HepG2 (cell line): ENCODE data around the gene ZNF627. TPM values are rescaled to one million over a fixed set of nuclear protein-coding genes. Genes with fewer than 3 reads are reported as not detected.
A peak's percentile ranks its signal among the peaks of the same experiment; 100 is the strongest.

Experiments
- BRF2 ChIP-seq: sonication (generic); formaldehyde crosslinking; IDR thresholded peaks from 2 replicates; pipeline ENCODE4 v1.8.1; 2022; ENCODE audit warnings: mild to moderate bottlenecking, missing genetic modification reagents
- HMGXB3 ChIP-seq: sonication (generic); formaldehyde crosslinking; IDR thresholded peaks from 2 replicates; pipeline ENCODE4 v1.4.0; 2020; ENCODE audit warnings: missing genetic modification reagents, borderline replicate concordance
- KMT2A ChIP-seq: sonication (generic); formaldehyde crosslinking; IDR thresholded peaks from 2 replicates; pipeline ENCODE4 v1.4.0; 2020; ENCODE audit warnings: missing genetic modification reagents
- NR3C1 ChIP-seq: sonication (generic); formaldehyde crosslinking; IDR thresholded peaks from 2 replicates; pipeline ENCODE4 v1.4.0; 2020; ENCODE audit warnings: missing genetic modification reagents
- POGZ ChIP-seq: sonication (generic); formaldehyde crosslinking; IDR thresholded peaks from 2 replicates; pipeline ENCODE4 v1.4.0; 2020; ENCODE audit warnings: mild to moderate bottlenecking, missing genetic modification reagents
- PRDM4 ChIP-seq: sonication (generic); formaldehyde crosslinking; IDR thresholded peaks from 2 replicates; pipeline ENCODE4 v1.9.0; 2021; ENCODE audit warnings: missing genetic modification reagents, borderline replicate concordance
- RFXANK ChIP-seq: IDR thresholded peaks from 2 replicates; pipeline ENCODE4 v1.6.1; 2016
- SKI ChIP-seq: fragments of 450-650 bp; IDR thresholded peaks from one replicate; pipeline ENCODE4 v1.6.1; 2018; ENCODE audit warnings: mild to moderate bottlenecking; ENCODE audit not compliant: partially characterized antibody
- SP2 ChIP-seq: sonication (generic); formaldehyde crosslinking; IDR thresholded peaks from 2 replicates; pipeline ENCODE4 v1.5.1; 2020; ENCODE audit warnings: mild to moderate bottlenecking, missing genetic modification reagents
- ZHX2 ChIP-seq, 2 experiments: sonication (generic) in 1 of 2; formaldehyde crosslinking in 1 of 2; IDR thresholded peaks; 2 replicates each; pipeline versions ENCODE4 v1.6.1 to v1.9.0; 2014 to 2022; ENCODE audit warnings: antibody characterized with exemption in 1 of 2, borderline replicate concordance in 1 of 2, inconsistent platforms in 1 of 2, low read depth in 1 of 2, missing genetic modification reagents in 1 of 2
- ZNF10 ChIP-seq: sonication (generic); formaldehyde crosslinking; IDR thresholded peaks from 2 replicates; pipeline ENCODE4 v1.4.0; 2020; ENCODE audit warnings: mild to moderate bottlenecking, low read depth, missing genetic modification reagents, borderline replicate concordance
- ZNF317 ChIP-seq: sonication (generic); formaldehyde crosslinking; IDR thresholded peaks from 2 replicates; pipeline ENCODE4 v1.5.0; 2020; ENCODE audit warnings: mild to moderate bottlenecking, missing genetic modification reagents
- ZNF547 ChIP-seq: sonication (generic); formaldehyde crosslinking; IDR thresholded peaks from 2 replicates; pipeline ENCODE4 v1.5.1; 2020; ENCODE audit warnings: mild to moderate bottlenecking, missing genetic modification reagents
- ZNF703 ChIP-seq: sonication (generic); formaldehyde crosslinking; IDR thresholded peaks from 2 replicates; pipeline ENCODE4 v1.5.1; 2020; ENCODE audit warnings: missing genetic modification reagents, mild to moderate bottlenecking, moderate library complexity, borderline replicate concordance
- polyA plus RNA-seq, 8 experiments: library from polyadenylated mRNA; depleted of rRNA in 3 of 8; stranded (reverse) in 7 of 8; unstranded in 1 of 8; fragments of >200 nt; fragmentation: Illumina TruSeq in 4 of 8; extraction: Trizol in 4 of 8; gene quantifications; 2 replicates each; pipeline versions ENCODE4 v1.2.1 to v1.2.3, GENCODE V29; 2011 to 2016; ENCODE audit warnings: low read depth in 4 of 8, missing spikeins in 1 of 8, mixed read lengths in 1 of 8; ENCODE audit not compliant: insufficient read depth in 1 of 8
- total RNA-seq, 5 experiments: library from RNA; depleted of rRNA; stranded (reverse); fragments of >200 nt; fragmentation: Illumina TruSeq; extraction: Trizol; gene quantifications; 2 replicates each; pipeline ENCODE4 v1.2.3, GENCODE V29; 2016; ENCODE audit warnings: low read depth in 1 of 5

The ZNF627 gene
- total and polyA plus RNA-seq, 2 of the 13 experiments (the other 11 are each of a cell fraction or from before 2014, with no cell fraction given) = 4.2 to 12.7 TPM

- TF ChIP-seq HMGXB3 (no peak), RFXANK (CRISPR knock-in tag) (no peak), ZNF317 (no peak), BRF2 (CRISPR knock-in tag) (no peak), SP2 (CRISPR knock-in tag) (peak; percentile 84), ZNF703 (CRISPR knock-in tag) (no peak), POGZ (CRISPR knock-in tag) (no peak), PRDM4 (no peak), NR3C1 (CRISPR knock-in tag) (no peak), KMT2A (CRISPR knock-in tag) (no peak), ZNF547 (CRISPR knock-in tag) (0 out of 2 replicates have a peak, but pooled peaks have one; percentile 41), ZNF10 (CRISPR knock-in tag) (no peak), ZHX2 (IDR thresholded peaks at IDR 0.05; ENCODE audit: low read depth) (no peak), ZHX2 (CRISPR knock-in tag; IDR thresholded peaks at IDR 0.05; ENCODE audit: borderline replicate concordance) (no peak), SKI (no peak)
These were observed 42.6 kb downstream of the ZNF627 start (continued) for GRCh38 chr19:11639602-11640471.
